Posterior vena cava (tissue), 2 donors: Measurements from ENCODE around the gene RNF208. TPM values are rescaled to one million over a fixed set of nuclear protein-coding genes. Genes with fewer than 3 reads are reported as not detected.
"Not testable (repeated sequence)": the region's sequence is repeated elsewhere in the genome, so short reads cannot be mapped to it uniquely, and the experiment has no call there.

ENCODE experiments used
- DNase-seq: peaks from one replicate; pipeline ENCODE4 v3.0.0-alpha.2; 2020; ENCODE audit warnings: low spot score
- intact Hi-C, 2 donors: fragments of 100-400 bp; cut with DNase I; formaldehyde crosslinking; loops; one replicate each; pipeline versions ENCODE4 v1.14.1 to v1.14.2; 2022 to 2023
- long read RNA-seq, 2 donors: library from polyadenylated mRNA; unstranded; transcript quantifications; one replicate each; pipeline ENCODE4 v2.0.0, GENCODE V29; 2020 to 2021
- total RNA-seq, 2 donors: library from RNA; stranded (reverse); fragmentation: NEBNext Ultra II Directional; extraction: Animal tissue kit (Norgen Biotek cat#: 25700); gene quantifications; one replicate each; pipeline ENCODE4 v1.2.1, GENCODE V29; 2021
- donor health status: DM: yes; HTN: yes; CAD: no.
- donor health status: DM: yes; HTN: yes; CAD: no.

Gene RNF208
- total RNA-seq: 1 to 10 TPM; 2.3 to 2.7 TPM
- long read RNA-seq, donor 1, partial matches to known transcripts: 0 of 2 reads
- long read RNA-seq, donor 1, other reads (novel, unspliced or antisense): 0 of 2 reads
- long read RNA-seq, donor 2, partial matches to known transcripts: 0 of 2 reads
- long read RNA-seq, donor 2, other reads (novel, unspliced or antisense): 0 of 2 reads

GRCh38 chr9:137222190-137223077 is at the start of gene RNF208:
TSS of gene RNF208 (minus strand) at chr9:137222240. CDS start at chr9:137221212, 1,028 bp downstream.
- intact Hi-C loops: no loop called here
- no peak for DNase-seq

GRCh38 chr9:137271696-137272076 is 49.6 kb upstream of the RNF208 start:
- DNase-seq: no peak
- intact Hi-C loops: no loop called here

- intact Hi-C loops: no loop called here
- DNase-seq: no peak
Measured at GRCh38 chr9:137270929-137271695, 49.1 kb upstream of the RNF208 start.

GRCh38 chr9:137269231-137269772 is 47.3 kb upstream of the RNF208 start:
- no peak for DNase-seq
- intact Hi-C loops: no loop called here

- intact Hi-C loops: no loop called here
- DNase-seq: no peak
Measured at GRCh38 chr9:137268538-137269201, 46.6 kb upstream of the RNF208 start.

GRCh38 chr9:137267933-137268355 is 45.9 kb upstream of the RNF208 start:
- DNase-seq: no peak
- intact Hi-C loops: no loop called here

GRCh38 chr9:137266585-137267453 is 44.8 kb upstream of the RNF208 start:
- intact Hi-C loops: no loop called here
- DNase-seq: peak; percentile 68

- intact Hi-C loops: no loop called here
- DNase-seq: no peak
Measured at GRCh38 chr9:137266162-137266527, 44.1 kb upstream of the RNF208 start.

- intact Hi-C loops: no loop called here
- DNase-seq: peak; percentile 74
Measured at GRCh38 chr9:137265496-137266161, 43.6 kb upstream of the RNF208 start.

- DNase-seq: no peak
- intact Hi-C loops: no loop called here
Measured at GRCh38 chr9:137264067-137264466, 42.0 kb upstream of the RNF208 start.

- DNase-seq: no peak
- intact Hi-C loops: no loop called here
Measured at GRCh38 chr9:137263506-137263905, 41.5 kb upstream of the RNF208 start.

- DNase-seq: no peak
Measured at GRCh38 chr9:137262909-137263285, 40.9 kb upstream of the RNF208 start.

GRCh38 chr9:137262173-137262908 is 40.3 kb upstream of the RNF208 start:
- DNase-seq, intact Hi-C loops: not testable (repeated sequence)

More at GRCh38 chr9:137262909-137263285, 40.9 kb upstream of the RNF208 start:
- intact Hi-C loops: no loop called here

GRCh38 chr9:137256856-137257255 is 34.8 kb upstream of the RNF208 start:
- no peak for DNase-seq
- intact Hi-C loops: loop anchor here in 1 of 2 donors (1.0 kb wide), 1 partner anchor 28 kb away; no protein-coding TSS in a partner anchor

- no peak for DNase-seq
- intact Hi-C loops: no loop called here
Measured at GRCh38 chr9:137256362-137256761, 34.3 kb upstream of the RNF208 start.

- intact Hi-C loops: no loop called here
- DNase-seq: no peak
Measured at GRCh38 chr9:137255448-137256114, 33.5 kb upstream of the RNF208 start.
